ENCODE measurements around the gene SEMA3C.

- TF ChIP-seq POLR2AphosphoS5 (IDR thresholded peaks at IDR 0.05; ENCODE audit: low read depth, low read length) (no peak), POLR2A (IDR thresholded peaks at IDR 0.05; ENCODE audit: low read depth, low read length) (no peak), TAF1 (IDR thresholded peaks at IDR 0.05; ENCODE audit: low read depth, low read length) (no peak), POU2F2 (IDR thresholded peaks at IDR 0.05; ENCODE audit: low read depth, low read length) (no peak), SPI1 (IDR thresholded peaks at IDR 0.05; ENCODE audit: low read depth, low read length) (no peak)
Observed at GRCh38 chr7:80950550-80950967, 31.7 kb upstream of the SEMA3C start.
